Measurements from ENCODE around the gene NELL1. TPM values are rescaled to one million over a fixed set of nuclear protein-coding genes. Genes with fewer than 3 reads are reported as not detected.

Gene NELL1
- total and polyA plus RNA-seq, 5 donors from 2014 or later = not detected

DNA sequence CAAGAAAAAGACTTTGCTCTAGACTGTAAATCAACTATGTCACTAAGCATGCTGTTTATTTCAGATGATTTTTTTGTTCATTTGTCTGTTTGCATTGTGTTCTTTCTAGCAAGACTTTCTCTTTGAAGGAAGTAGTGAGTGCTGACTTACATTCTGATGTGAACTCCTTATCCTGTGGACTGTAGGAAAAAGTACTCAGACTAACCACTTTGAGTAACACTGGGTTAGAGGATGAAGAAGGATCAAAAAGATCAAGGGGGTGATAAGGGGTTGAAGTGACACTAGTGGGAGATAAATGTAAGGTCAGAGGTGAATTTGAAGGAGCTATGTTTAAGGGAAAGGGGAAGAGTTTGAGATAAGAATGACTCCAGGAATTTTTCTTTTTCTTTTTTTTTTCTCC is 369.4 kb downstream of the NELL1 start:
- ATAC-seq (ENCODE audit: low read depth in 2 of 2) (no peak), DNase-seq (no peak)
- H3K27me3 Mint-ChIP-seq = no peaks in the 10 kb centered on the region
- Histone ChIP-seq H3K36me3 (ENCODE audit: control insufficient read depth, insufficient read depth, low read length) (no peaks in the 10 kb centered on the region), H3K4me3 (ENCODE audit: low read depth, low read length) (no peak overlapping the region), H3K27ac (ENCODE audit: insufficient read depth, low read length, poor library complexity, severe bottlenecking) (no peak overlapping the region), H3K4me1 (ENCODE audit: control insufficient read depth, insufficient read depth, low read length, poor library complexity, severe bottlenecking) (no peaks in the 10 kb centered on the region), H3K27me3 (ENCODE audit: control insufficient read depth, insufficient read depth, low read length) (no peaks in the 10 kb centered on the region), H3K9me3 (ENCODE audit: control insufficient read depth in 2 of 2, low read length in 2 of 2) (peaks cover 0 to 4% of the 10 kb centered on the region in 2 experiments)
- H3K4me1 Mint-ChIP-seq = no peaks in the 10 kb centered on the region
- H3K9me3 Mint-ChIP-seq = peaks cover 0 to 16% (median 5%) of the 10 kb centered on the region in 7 donors
- no peak overlapping the region for H3K27ac Mint-ChIP-seq
- no peak overlapping the region for H3K4me3 Mint-ChIP-seq
- no peaks in the 10 kb centered on the region for H3K36me3 Mint-ChIP-seq

DNA sequence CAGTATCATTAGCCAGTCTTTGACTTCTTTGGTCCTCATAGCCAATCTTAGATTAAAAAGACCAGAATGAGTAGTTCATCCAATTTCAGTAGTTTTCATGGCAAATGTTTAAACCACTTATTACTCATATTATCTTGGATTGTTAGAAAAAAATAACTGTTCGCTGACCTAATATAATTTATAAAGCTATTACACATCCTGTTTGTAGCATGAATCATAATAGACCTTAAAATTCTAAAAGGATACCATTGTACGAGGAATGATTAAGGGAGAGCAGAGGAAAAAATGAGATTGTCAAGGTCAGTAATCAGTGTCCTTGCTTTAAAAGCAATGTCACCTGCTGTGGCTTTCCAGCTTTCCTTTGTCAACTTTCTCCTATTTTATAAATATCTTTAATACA is 371.2 kb downstream of the NELL1 start:
- no peak for ATAC-seq (ENCODE audit: low read depth in 2 of 2)
- no peak for DNase-seq
- H3K27me3 Mint-ChIP-seq = no peaks in the 10 kb centered on the region

GRCh38 chr11:21048626-21049025 is 379.2 kb downstream of the NELL1 start:
- H3K4me3 Mint-ChIP-seq = no peak overlapping the region
- DNase-seq (no peak), ATAC-seq (ENCODE audit: low read depth in 2 of 2) (no peak)
- Histone ChIP-seq H3K4me3 (ENCODE audit: low read depth, low read length) (no peak overlapping the region), H3K27me3 (ENCODE audit: control insufficient read depth, insufficient read depth, low read length) (no peaks in the 10 kb centered on the region), H3K4me1 (ENCODE audit: control insufficient read depth, insufficient read depth, low read length, poor library complexity, severe bottlenecking) (no peaks in the 10 kb centered on the region), H3K36me3 (ENCODE audit: control insufficient read depth, insufficient read depth, low read length) (no peaks in the 10 kb centered on the region), H3K9me3 (ENCODE audit: control insufficient read depth in 2 of 2, low read length in 2 of 2) (no peaks in the 10 kb centered on the region), H3K27ac (ENCODE audit: insufficient read depth, low read length, poor library complexity, severe bottlenecking) (no peak overlapping the region)
- H3K9me3 Mint-ChIP-seq = peaks cover 0 to 9% (median 3%) of the 10 kb centered on the region in 7 donors
- H3K27me3 Mint-ChIP-seq = no peaks in the 10 kb centered on the region
- H3K27ac Mint-ChIP-seq = no peak overlapping the region
- H3K4me1 Mint-ChIP-seq = no peaks in the 10 kb centered on the region
- H3K36me3 Mint-ChIP-seq = no peaks in the 10 kb centered on the region

More for the DNA sequence above, 371.2 kb downstream of the NELL1 start:
- no peak overlapping the region for H3K4me3 ChIP-seq (ENCODE audit: low read depth, low read length)
- no peak overlapping the region for H3K27ac Mint-ChIP-seq
- no peak overlapping the region for H3K27ac ChIP-seq (ENCODE audit: insufficient read depth, low read length, poor library complexity, severe bottlenecking)
- no peaks in the 10 kb centered on the region for H3K36me3 ChIP-seq (ENCODE audit: control insufficient read depth, insufficient read depth, low read length)
- H3K4me3 Mint-ChIP-seq = no peak overlapping the region
- H3K9me3 Mint-ChIP-seq = peaks cover 0 to 16% (median 3%) of the 10 kb centered on the region in 7 donors
- peaks cover 0 to 2% of the 10 kb centered on the region in 2 experiments for H3K9me3 ChIP-seq (ENCODE audit: control insufficient read depth in 2 of 2, low read length in 2 of 2)
- H3K4me1 ChIP-seq (ENCODE audit: control insufficient read depth, insufficient read depth, low read length, poor library complexity, severe bottlenecking) = no peaks in the 10 kb centered on the region
- no peaks in the 10 kb centered on the region for H3K27me3 ChIP-seq (ENCODE audit: control insufficient read depth, insufficient read depth, low read length)
- H3K36me3 Mint-ChIP-seq = no peaks in the 10 kb centered on the region
- no peaks in the 10 kb centered on the region for H3K4me1 Mint-ChIP-seq

DNA sequence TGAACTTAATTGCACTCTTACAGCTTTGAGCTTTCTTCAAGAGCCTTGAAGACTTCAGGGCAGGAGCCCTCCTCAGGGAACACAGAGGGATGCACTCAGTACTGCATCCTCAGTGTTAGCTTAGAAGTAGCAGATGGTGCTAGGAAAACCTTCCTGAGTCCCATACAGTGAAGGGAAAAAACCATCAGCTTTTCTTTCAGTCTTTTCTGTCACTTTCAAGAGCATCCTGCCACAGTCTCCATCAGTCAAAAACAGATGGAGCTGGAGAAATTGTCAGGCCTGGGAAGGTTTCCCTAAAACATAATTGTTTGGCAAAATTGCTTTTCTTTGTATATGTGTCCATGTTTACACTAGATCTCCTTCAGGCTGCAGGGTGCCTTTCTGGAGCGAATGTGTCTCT is 384.1 kb downstream of the NELL1 start:
- no peak overlapping the region for H3K4me3 ChIP-seq (ENCODE audit: low read depth, low read length)
- Mint-ChIP-seq H3K27me3 (no peaks in the 10 kb centered on the region), H3K4me3 (no peak overlapping the region), H3K4me1 (no peaks in the 10 kb centered on the region), H3K36me3 (no peaks in the 10 kb centered on the region), H3K9me3 (peaks cover 0 to 9% (median 3%) of the 10 kb centered on the region in 7 donors), H3K27ac (no peak overlapping the region)
- H3K27me3 ChIP-seq (ENCODE audit: control insufficient read depth, insufficient read depth, low read length) = no peaks in the 10 kb centered on the region
- no peak overlapping the region for H3K27ac ChIP-seq (ENCODE audit: insufficient read depth, low read length, poor library complexity, severe bottlenecking)
- no peaks in the 10 kb centered on the region for H3K4me1 ChIP-seq (ENCODE audit: control insufficient read depth, insufficient read depth, low read length, poor library complexity, severe bottlenecking)
- DNase-seq (no peak), ATAC-seq (ENCODE audit: low read depth in 2 of 2) (no peak)
- no peaks in the 10 kb centered on the region for H3K9me3 ChIP-seq (ENCODE audit: control insufficient read depth in 2 of 2, low read length in 2 of 2)
- no peaks in the 10 kb centered on the region for H3K36me3 ChIP-seq (ENCODE audit: control insufficient read depth, insufficient read depth, low read length)

GRCh38 chr11:21056644-21057043 is 387.3 kb downstream of the NELL1 start:
- no peaks in the 10 kb centered on the region for H3K27me3 Mint-ChIP-seq
- H3K9me3 ChIP-seq (ENCODE audit: control insufficient read depth in 2 of 2, low read length in 2 of 2) = no peaks in the 10 kb centered on the region
- H3K27me3 ChIP-seq (ENCODE audit: control insufficient read depth, insufficient read depth, low read length) = no peaks in the 10 kb centered on the region
- no peaks in the 10 kb centered on the region for H3K36me3 ChIP-seq (ENCODE audit: control insufficient read depth, insufficient read depth, low read length)
- H3K36me3 Mint-ChIP-seq = no peaks in the 10 kb centered on the region
- ATAC-seq (ENCODE audit: low read depth in 2 of 2) = no peak
- H3K27ac ChIP-seq (ENCODE audit: insufficient read depth, low read length, poor library complexity, severe bottlenecking) = no peak overlapping the region
- no peak overlapping the region for H3K27ac Mint-ChIP-seq
- DNase-seq = no peak
- H3K4me3 Mint-ChIP-seq = no peak overlapping the region
- H3K4me3 ChIP-seq (ENCODE audit: low read depth, low read length) = no peak overlapping the region
- H3K9me3 Mint-ChIP-seq = peaks cover 0 to 10% (median 2%) of the 10 kb centered on the region in 7 donors
- H3K4me1 Mint-ChIP-seq = no peaks in the 10 kb centered on the region
- no peaks in the 10 kb centered on the region for H3K4me1 ChIP-seq (ENCODE audit: control insufficient read depth, insufficient read depth, low read length, poor library complexity, severe bottlenecking)

GRCh38 chr11:21059879-21060278 is 390.5 kb downstream of the NELL1 start:
- Mint-ChIP-seq H3K4me3 (no peak overlapping the region), H3K9me3 (peaks cover 0 to 6% (median 3%) of the 10 kb centered on the region in 7 donors), H3K4me1 (no peaks in the 10 kb centered on the region), H3K36me3 (no peaks in the 10 kb centered on the region), H3K27me3 (no peaks in the 10 kb centered on the region), H3K27ac (no peak overlapping the region)
- H3K4me3 ChIP-seq (ENCODE audit: low read depth, low read length) = no peak overlapping the region
- peaks cover 0 to 3% of the 10 kb centered on the region in 2 experiments for H3K9me3 ChIP-seq (ENCODE audit: control insufficient read depth in 2 of 2, low read length in 2 of 2)
- ATAC-seq (ENCODE audit: low read depth in 2 of 2) (no peak), DNase-seq (no peak)
- no peaks in the 10 kb centered on the region for H3K27me3 ChIP-seq (ENCODE audit: control insufficient read depth, insufficient read depth, low read length)
- no peaks in the 10 kb centered on the region for H3K4me1 ChIP-seq (ENCODE audit: control insufficient read depth, insufficient read depth, low read length, poor library complexity, severe bottlenecking)
- no peaks in the 10 kb centered on the region for H3K36me3 ChIP-seq (ENCODE audit: control insufficient read depth, insufficient read depth, low read length)
- no peak overlapping the region for H3K27ac ChIP-seq (ENCODE audit: insufficient read depth, low read length, poor library complexity, severe bottlenecking)

GRCh38 chr11:21066030-21066429 is 396.6 kb downstream of the NELL1 start:
- H3K36me3 Mint-ChIP-seq = no peaks in the 10 kb centered on the region

GRCh38 chr11:21068886-21069285 is 399.5 kb downstream of the NELL1 start:
- no peak overlapping the region for H3K27ac Mint-ChIP-seq
- no peaks in the 10 kb centered on the region for H3K36me3 ChIP-seq (ENCODE audit: control insufficient read depth, insufficient read depth, low read length)
- H3K4me1 ChIP-seq (ENCODE audit: control insufficient read depth, insufficient read depth, low read length, poor library complexity, severe bottlenecking) = no peaks in the 10 kb centered on the region
- no peaks in the 10 kb centered on the region for H3K27me3 ChIP-seq (ENCODE audit: control insufficient read depth, insufficient read depth, low read length)
- H3K27ac ChIP-seq (ENCODE audit: insufficient read depth, low read length, poor library complexity, severe bottlenecking) = no peak overlapping the region
- H3K4me1 Mint-ChIP-seq = no peaks in the 10 kb centered on the region
- H3K4me3 ChIP-seq (ENCODE audit: low read depth, low read length) = no peak overlapping the region
- no peak for ATAC-seq (ENCODE audit: low read depth in 2 of 2)
- H3K27me3 Mint-ChIP-seq = no peaks in the 10 kb centered on the region
- no peaks in the 10 kb centered on the region for H3K9me3 ChIP-seq (ENCODE audit: control insufficient read depth in 2 of 2, low read length in 2 of 2)
- H3K9me3 Mint-ChIP-seq = peaks cover 0 to 16% (median 4%) of the 10 kb centered on the region in 7 donors
- no peak for DNase-seq
- H3K36me3 Mint-ChIP-seq = no peaks in the 10 kb centered on the region
- no peak overlapping the region for H3K4me3 Mint-ChIP-seq

More at GRCh38 chr11:21066030-21066429, 396.6 kb downstream of the NELL1 start:
- Histone ChIP-seq H3K4me3 (ENCODE audit: low read depth, low read length) (no peak overlapping the region), H3K36me3 (ENCODE audit: control insufficient read depth, insufficient read depth, low read length) (no peaks in the 10 kb centered on the region), H3K27me3 (ENCODE audit: control insufficient read depth, insufficient read depth, low read length) (no peaks in the 10 kb centered on the region), H3K9me3 (ENCODE audit: control insufficient read depth in 2 of 2, low read length in 2 of 2) (peaks cover 0 to 3% of the 10 kb centered on the region in 2 experiments), H3K4me1 (ENCODE audit: control insufficient read depth, insufficient read depth, low read length, poor library complexity, severe bottlenecking) (no peaks in the 10 kb centered on the region), H3K27ac (ENCODE audit: insufficient read depth, low read length, poor library complexity, severe bottlenecking) (no peak overlapping the region)
- Mint-ChIP-seq H3K27ac (no peak overlapping the region), H3K4me3 (no peak overlapping the region), H3K9me3 (peaks cover 0 to 7% (median 2%) of the 10 kb centered on the region in 7 donors), H3K4me1 (no peaks in the 10 kb centered on the region), H3K27me3 (no peaks in the 10 kb centered on the region)
- no peak for ATAC-seq (ENCODE audit: low read depth in 2 of 2)
- no peak for DNase-seq
